ENCODE measurements around the gene SSBP2.

GRCh38 chr5:81450940-81451339, 300.0 kb downstream of the SSBP2 start:
- TF ChIP-seq, protein P1, sequence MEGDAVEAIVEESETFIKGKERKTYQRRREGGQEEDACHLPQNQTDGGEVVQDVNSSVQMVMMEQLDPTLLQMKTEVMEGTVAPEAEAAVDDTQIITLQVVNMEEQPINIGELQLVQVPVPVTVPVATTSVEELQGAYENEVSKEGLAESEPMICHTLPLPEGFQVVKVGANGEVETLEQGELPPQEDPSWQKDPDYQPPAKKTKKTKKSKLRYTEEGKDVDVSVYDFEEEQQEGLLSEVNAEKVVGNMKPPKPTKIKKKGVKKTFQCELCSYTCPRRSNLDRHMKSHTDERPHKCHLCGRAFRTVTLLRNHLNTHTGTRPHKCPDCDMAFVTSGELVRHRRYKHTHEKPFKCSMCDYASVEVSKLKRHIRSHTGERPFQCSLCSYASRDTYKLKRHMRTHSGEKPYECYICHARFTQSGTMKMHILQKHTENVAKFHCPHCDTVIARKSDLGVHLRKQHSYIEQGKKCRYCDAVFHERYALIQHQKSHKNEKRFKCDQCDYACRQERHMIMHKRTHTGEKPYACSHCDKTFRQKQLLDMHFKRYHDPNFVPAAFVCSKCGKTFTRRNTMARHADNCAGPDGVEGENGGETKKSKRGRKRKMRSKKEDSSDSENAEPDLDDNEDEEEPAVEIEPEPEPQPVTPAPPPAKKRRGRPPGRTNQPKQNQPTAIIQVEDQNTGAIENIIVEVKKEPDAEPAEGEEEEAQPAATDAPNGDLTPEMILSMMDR (IDR thresholded peaks at IDR 0.05), result no peak
- TF ChIP-seq POLR2A (IDR thresholded peaks at IDR 0.05), result no peak

Data from Peyer's patch (tissue), 4 donors.